Smooth muscle cell of the brain vasculature (primary cell): ENCODE measurements around the gene UNC119.

ENCODE experiments used
- DNase-seq: peaks from one replicate; pipeline ENCODE4 v3.0.0-alpha.2; 2012; ENCODE audit warnings: low read depth, low spot score

The UNC119 gene

GRCh38 chr17:28573040-28573380 lies 20.6 kb upstream of the UNC119 start:
- DNase-seq = no peak

- DNase-seq = no peak
Observed at GRCh38 chr17:28572259-28573039, 20.0 kb upstream of the UNC119 start.

GRCh38 chr17:28571361-28572122 lies 19.1 kb upstream of the UNC119 start, which contains the start of gene PIGS:
PIGS (minus strand) TSS chr17:28571524; CDS start chr17:28571496, 28 bp downstream.
- DNase-seq = peak; percentile 73

- no peak for DNase-seq
Observed at GRCh38 chr17:28570716-28571360, 18.4 kb upstream of the UNC119 start.

- DNase-seq = no peak
Observed at GRCh38 chr17:28569446-28569845, 17.0 kb upstream of the UNC119 start.

GRCh38 chr17:28567604-28568003 lies 15.2 kb upstream of the UNC119 start:
- no peak for DNase-seq

- DNase-seq = no peak
Observed at GRCh38 chr17:28563475-28563874, 11.1 kb upstream of the UNC119 start.

GRCh38 chr17:28555022-28555421 lies 2.6 kb upstream of the UNC119 start:
- no peak for DNase-seq

- no peak for DNase-seq
Observed at GRCh38 chr17:28554565-28554964, 2.1 kb upstream of the UNC119 start.

- no peak for DNase-seq
Observed at GRCh38 chr17:28553000-28553505, 629 bp upstream of the UNC119 start.

- no peak for DNase-seq
Observed at GRCh38 chr17:28551421-28552175, 826 bp downstream of the UNC119 start.

GRCh38 chr17:28550858-28551257 lies 1.6 kb downstream of the UNC119 start:
- DNase-seq = no peak

- DNase-seq = no peak
Observed at GRCh38 chr17:28549236-28550132, 2.9 kb downstream of the UNC119 start.

GRCh38 chr17:28548417-28549130 lies 3.9 kb downstream of the UNC119 start:
- DNase-seq = no peak

- DNase-seq = peak; percentile 49
Observed at GRCh38 chr17:28547623-28548416, 4.6 kb downstream of the UNC119 start.

GRCh38 chr17:28547096-28547622 lies 5.3 kb downstream of the UNC119 start:
- no peak for DNase-seq

GRCh38 chr17:28545787-28546415 lies 6.5 kb downstream of the UNC119 start:
- DNase-seq = no peak

- DNase-seq = no peak
Observed at GRCh38 chr17:28545141-28545503, 7.3 kb downstream of the UNC119 start.
